K562 (cell line): ENCODE data around the gene TUBD1. TPM values are rescaled to one million over a fixed set of nuclear protein-coding genes. Genes with fewer than 3 reads are reported as not detected.

Experiments used
- ARHGAP35 ChIP-seq: fragments of 450-650 bp; IDR thresholded peaks from 2 replicates; pipeline ENCODE4 v1.6.1; 2018; ENCODE audit not compliant: partially characterized antibody
- CXXC5 ChIP-seq: fragments of 250-450 bp; sonication (Bioruptor Pico); IDR thresholded peaks from 2 replicates; pipeline ENCODE4 v1.8.0; 2022; ENCODE audit warnings: inconsistent platforms, mild to moderate bottlenecking, moderate library complexity
- DEAF1 ChIP-seq: fragments of 450-650 bp; formaldehyde crosslinking; IDR thresholded peaks from 2 replicates; pipeline ENCODE4 v1.4.0; 2020; ENCODE audit warnings: mild to moderate bottlenecking, moderate library complexity
- E2F5 ChIP-seq: sonication (generic); formaldehyde crosslinking; IDR thresholded peaks from 2 replicates; pipeline ENCODE4 v1.8.0; 2022; ENCODE audit warnings: mild to moderate bottlenecking, missing genetic modification reagents
- ESRRA ChIP-seq: fragments of 450-650 bp; IDR thresholded peaks from 2 replicates; pipeline ENCODE4 v1.6.1; 2014; ENCODE audit warnings: low read depth, mild to moderate bottlenecking, moderate library complexity, borderline replicate concordance
- RBFOX2 ChIP-seq: fragments of 200-400 bp; formaldehyde crosslinking; IDR thresholded peaks from 2 replicates; pipeline ENCODE4 v1.6.1; 2017; ENCODE audit warnings: low read depth, mild to moderate bottlenecking, low read length, moderate library complexity
- SAP30 ChIP-seq: fragments of 200-600 bp; sonication (generic); IDR thresholded peaks from 2 replicates; pipeline ENCODE4 v1.6.1; 2012; ENCODE audit warnings: borderline replicate concordance, low read depth, mild to moderate bottlenecking, moderate library complexity, low read length, control low read depth, inconsistent platforms; ENCODE audit not compliant: insufficient read depth, poor library complexity, severe bottlenecking
- SMARCC2 ChIP-seq: fragments of 450-650 bp; IDR thresholded peaks from 2 replicates; pipeline ENCODE4 v1.6.1; 2017; ENCODE audit warnings: antibody characterized with exemption, moderate library complexity, mild to moderate bottlenecking, low read depth
- TOE1 ChIP-seq, 2 experiments: fragments of 450-650 bp in 1 of 2; sonication (generic) in 1 of 2; formaldehyde crosslinking in 1 of 2; IDR thresholded peaks; 2 replicates each; pipeline versions ENCODE4 v1.7.1 to v1.8.0; 2016 to 2022; ENCODE audit warnings: borderline replicate concordance in 2 of 2, mild to moderate bottlenecking in 2 of 2, antibody characterized with exemption in 1 of 2, inconsistent platforms in 1 of 2, low read depth in 1 of 2, missing genetic modification reagents in 1 of 2, moderate library complexity in 1 of 2
- ZNF146 ChIP-seq: IDR thresholded peaks from one replicate; pipeline ENCODE4 v1.6.1; 2018; ENCODE audit warnings: missing compliant biosample characterization; ENCODE audit not compliant: unreplicated experiment
- ZNF280A ChIP-seq: fragments of 450-650 bp; IDR thresholded peaks from 2 replicates; pipeline ENCODE4 v1.6.1; 2018; ENCODE audit warnings: mild to moderate bottlenecking, low read depth; ENCODE audit not compliant: partially characterized antibody
- ZNF76 ChIP-seq: fragments of 250-450 bp; sonication (Bioruptor Pico); IDR thresholded peaks from 2 replicates; pipeline ENCODE4 v1.4.0; 2020; ENCODE audit warnings: mild to moderate bottlenecking, moderate library complexity, borderline replicate concordance
- polyA plus RNA-seq, 8 experiments: library from polyadenylated mRNA; depleted of rRNA in 4 of 8; stranded (reverse) in 5 of 8; unstranded in 3 of 8; fragments of >200 nt; fragmentation: Nextera tagmentation in 2 of 8; fragmentation: Illumina TruSeq in 1 of 8; extraction: Ambion mirVana in 2 of 8; extraction: Trizol in 1 of 8; gene quantifications; 2 replicates each; pipeline versions ENCODE4 v1.2.1 to v1.2.3, GENCODE V29; 2011 to 2014; ENCODE audit warnings: inconsistent platforms in 1 of 8, missing spikeins in 1 of 8
- total RNA-seq, 7 experiments: library from RNA; depleted of rRNA in 6 of 7; stranded (reverse); fragments of >200 nt in 6 of 7; fragmentation: Illumina TruSeq in 2 of 7; extraction: Trizol in 2 of 7; gene quantifications; 2 replicates each; pipeline versions ENCODE4 v1.2.1 to v1.2.3, GENCODE V29; 2011 to 2021; ENCODE audit warnings: low replicate concordance in 1 of 7
- TF ChIP-seq, protein P1 (sequence below): sonication (generic); formaldehyde crosslinking; IDR thresholded peaks from 2 replicates; pipeline ENCODE4 v1.8.0; 2022; ENCODE audit warnings: mild to moderate bottlenecking, missing genetic modification reagents

TUBD1 gene
- total and polyA plus RNA-seq, 9 of the 15 experiments (the other 6 are each of a cell fraction or from before 2014, with no cell fraction given), result 10.8 to 35.3 (median 17.9) TPM

DNA sequence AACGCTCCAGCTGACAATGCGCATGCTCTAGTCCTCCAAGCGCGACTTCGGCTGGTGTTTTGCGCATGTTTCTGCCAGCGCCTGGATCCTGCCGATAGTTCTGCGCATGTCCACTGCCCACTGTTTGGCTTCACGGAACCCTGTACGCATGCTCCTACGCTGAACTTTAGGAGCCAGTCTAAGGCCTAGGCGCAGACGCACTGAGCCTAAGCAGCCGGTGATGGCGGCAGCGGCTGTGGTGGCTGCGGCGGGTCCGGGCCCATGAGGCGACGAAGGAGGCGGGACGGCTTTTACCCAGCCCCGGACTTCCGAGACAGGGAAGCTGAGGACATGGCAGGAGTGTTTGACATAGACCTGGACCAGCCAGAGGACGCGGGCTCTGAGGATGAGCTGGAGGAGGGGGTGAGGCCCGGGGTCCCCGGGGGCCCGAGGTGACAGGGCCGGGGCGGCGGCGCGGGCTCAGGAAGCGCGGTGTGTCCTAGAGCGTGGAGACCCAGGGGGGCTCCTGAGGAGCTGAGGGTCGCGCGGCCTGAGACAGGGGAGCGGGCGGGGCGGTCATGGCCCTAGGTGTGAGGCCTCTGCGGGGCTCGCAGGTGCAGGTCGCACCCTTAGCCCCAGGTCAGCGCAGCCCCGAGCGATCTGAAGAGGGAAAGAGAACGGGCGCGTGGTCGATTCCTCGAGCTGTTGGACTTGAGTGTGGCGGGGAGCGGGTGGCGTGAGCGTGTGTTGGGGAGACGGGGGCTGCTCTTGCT lies at the start of gene TUBD1, which contains the start of gene RPS6KB1 (continued):
- TF ChIP-seq ZNF280A, result no peak
- TF ChIP-seq, protein P1, sequence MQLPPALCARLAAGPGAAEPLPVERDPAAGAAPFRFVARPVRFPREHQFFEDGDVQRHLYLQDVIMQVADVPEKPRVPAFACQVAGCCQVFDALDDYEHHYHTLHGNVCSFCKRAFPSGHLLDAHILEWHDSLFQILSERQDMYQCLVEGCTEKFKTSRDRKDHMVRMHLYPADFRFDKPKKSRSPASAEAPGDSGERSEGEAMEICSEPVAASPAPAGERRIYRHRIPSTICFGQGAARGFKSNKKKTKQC (CRISPR knock-in tag), result peak; percentile 85
- TF ChIP-seq ESRRA, result no peak
- TF ChIP-seq SMARCC2, result no peak
- peak; percentile 45; the same call in 1 of the 2 replicates for TF ChIP-seq ZNF76 (CRISPR knock-in tag)
- TF ChIP-seq SAP30, result peak; percentile 82
- peak; percentile 100 for TF ChIP-seq RBFOX2
- TF ChIP-seq DEAF1, result no peak
- TF ChIP-seq E2F5 (CRISPR knock-in tag), result no peak
- no peak for TF ChIP-seq TOE1 (IDR thresholded peaks at IDR 0.05; ENCODE audit: borderline replicate concordance)
- no peak for TF ChIP-seq TOE1 (CRISPR knock-in tag; IDR thresholded peaks at IDR 0.05; ENCODE audit: borderline replicate concordance, low read depth)
- TF ChIP-seq ZNF146 (CRISPR knock-in tag), result no peak
- TF ChIP-seq CXXC5 (CRISPR knock-in tag), result peak; percentile 53; the same call in 1 of the 2 replicates
- TF ChIP-seq ARHGAP35, result no peak
